ENCODE results near the gene SLC25A18. TPM values are rescaled to one million over a fixed set of nuclear protein-coding genes. Genes with fewer than 3 reads are reported as not detected.

Gene SLC25A18
- total and polyA plus RNA-seq, 2 of the 4 experiments (the other 2 are of a cell fraction), result 0.05 TPM; not detected in 1

- Histone ChIP-seq H3K79me1 (ENCODE audit: low read depth in 1 of 2, low read length in 2 of 2) (peaks cover 7 to 24% of the 10 kb centered on the region in 2 experiments), H3K4me3 (ENCODE audit: insufficient read depth, low read depth, low read length) (no peak overlapping the region), H3K4me2 (ENCODE audit: low read depth, low read length) (no peak overlapping the region), H3K9me3 (ENCODE audit: control insufficient read depth, insufficient read depth, low read length) (no peaks in the 10 kb centered on the region), H3K4ac (ENCODE audit: low read depth, low read length) (no peak overlapping the region), H3K9me1 (ENCODE audit: insufficient read depth, low read length) (no peaks in the 10 kb centered on the region), H3K36me3 (ENCODE audit: control insufficient read depth, insufficient read depth, low read length) (peaks cover 38% of the 10 kb centered on the region), H2AK5ac (ENCODE audit: low read depth, low read length) (no peak overlapping the region), H3K9ac (ENCODE audit: low read depth, low read length) (no peak overlapping the region), H2BK120ac (ENCODE audit: low read depth, low read length) (no peak overlapping the region), H4K5ac (ENCODE audit: low read depth, low read length) (no peak overlapping the region), H3K14ac (replicated peaks; ENCODE audit: low read depth, low read length) (no peak overlapping the region), H3K4me1 (ENCODE audit: control insufficient read depth, insufficient read depth, low read length) (no peaks in the 10 kb centered on the region), H4K20me1 (ENCODE audit: insufficient read depth, low read length) (peaks cover 3% of the 10 kb centered on the region; the same call in 1 of the 2 replicates), H2BK15ac (ENCODE audit: low read depth, low read length) (no peak overlapping the region), H3K18ac (ENCODE audit: low read depth, low read length) (no peak overlapping the region), H3K56ac (ENCODE audit: extremely low read depth, insufficient read depth, low read length) (no peak overlapping the region), H4K91ac (ENCODE audit: insufficient read depth, low read depth, low read length) (no peak overlapping the region), H3K23ac (ENCODE audit: low read depth, low read length) (no peak overlapping the region), H3K27ac (ENCODE audit: insufficient read depth, low read length) (no peak overlapping the region), H2AFZ (replicated peaks; ENCODE audit: low read length, poor library complexity) (no peak overlapping the region), H3K27me3 (ENCODE audit: control insufficient read depth, insufficient read depth, low read length) (no peaks in the 10 kb centered on the region), H2AK9ac (replicated peaks; ENCODE audit: low read depth, low read length, poor library complexity) (no peak overlapping the region), H2BK20ac (ENCODE audit: low read depth, low read length) (no peak overlapping the region), H4K8ac (ENCODE audit: low read depth in 2 of 2, low read length in 2 of 2) (no peak overlapping the region), H2BK5ac (ENCODE audit: low read depth, low read length, poor library complexity, severe bottlenecking) (no peak overlapping the region)
- ATAC-seq (ENCODE audit: low read depth), result peak; percentile 92
- CTCF ChIA-PET, result no interaction called here
- no peak for TF ChIP-seq NFE2L2 (IDR thresholded peaks at IDR 0.05; ENCODE audit: low read depth, low read length)
- TF ChIP-seq SMC3 (IDR thresholded peaks at IDR 0.05; ENCODE audit: low read depth, low read length), result no peak
- BruUV-seq (replicated peaks), result no TSS peak
- no CpG with 5 or more reads among the region's 3 CpGs for WGBS, 2 experiments (ENCODE audit: extremely low coverage in 2 of 2, insufficient read length in 1 of 2)
- intact Hi-C loops (cut with micrococcal nuclease), result no loop called here
- in situ Hi-C loops (cut with MboI; ENCODE audit: low sequenced_read_pairs), result no loop called here
- DNase-seq, result peak; percentile 57
- dilution Hi-C loops (cut with HindIII; ENCODE audit: low sequenced_read_pairs, unreplicated experiment), result no loop called here
- POLR2A ChIA-PET (ENCODE audit: unreplicated experiment), result no interaction called here
These were observed 48.8 kb downstream of the SLC25A18 start for GRCh38 chr22:17612057-17612456.

Data from IMR-90 (cell line).